ENCODE results near the gene LTBP3. TPM values are rescaled to one million over a fixed set of nuclear protein-coding genes. Genes with fewer than 3 reads are reported as not detected.

LTBP3 gene
- polyA plus RNA-seq, 1 donor from 2014 or later, result 4.6 TPM

- Histone ChIP-seq H2AFZ (ENCODE audit: low read depth, low read length) (no peak overlapping the region), H3K27ac (ENCODE audit: low read length) (peak overlapping the region; percentile 100), H3K27me3 (ENCODE audit: insufficient read depth, low read depth, low read length) (no peaks in the 10 kb centered on the region), H3K4me3 (ENCODE audit: low read length) (peak overlapping the region; percentile 78), H3F3A (ENCODE audit: insufficient read depth, low read length, poor library complexity, severe bottlenecking) (peaks cover 26% of the 10 kb centered on the region), H3K9me2 (ENCODE audit: insufficient read depth, low read length) (no peaks in the 10 kb centered on the region), H3K9ac (ENCODE audit: low read length) (peak overlapping the region; percentile 99), H3K36me3 (ENCODE audit: insufficient read depth, low read length) (peaks cover 57% of the 10 kb centered on the region), H4K20me1 (ENCODE audit: insufficient read depth) (peaks cover 91% of the 10 kb centered on the region), H3K4me2 (ENCODE audit: low read length) (peak overlapping the region; percentile 87), H3K79me2 (replicated peaks; ENCODE audit: insufficient read depth, low read length) (peaks cover 99% of the 10 kb centered on the region), H3K9me3 (ENCODE audit: low read length) (no peaks in the 10 kb centered on the region)
- TF ChIP-seq REST (IDR thresholded peaks at IDR 0.05; ENCODE audit: borderline replicate concordance), result peak; percentile 73
- peak; percentile 63 for TF ChIP-seq POLR2AphosphoS5 (IDR thresholded peaks at IDR 0.05)
- TF ChIP-seq EP300 (conservative IDR thresholded peaks at IDR 0.05; ENCODE audit: poor library complexity, severe bottlenecking), result no peak
Observed at GRCh38 chr11:65505466-65506289, 52.5 kb downstream of the LTBP3 start.

DNA sequence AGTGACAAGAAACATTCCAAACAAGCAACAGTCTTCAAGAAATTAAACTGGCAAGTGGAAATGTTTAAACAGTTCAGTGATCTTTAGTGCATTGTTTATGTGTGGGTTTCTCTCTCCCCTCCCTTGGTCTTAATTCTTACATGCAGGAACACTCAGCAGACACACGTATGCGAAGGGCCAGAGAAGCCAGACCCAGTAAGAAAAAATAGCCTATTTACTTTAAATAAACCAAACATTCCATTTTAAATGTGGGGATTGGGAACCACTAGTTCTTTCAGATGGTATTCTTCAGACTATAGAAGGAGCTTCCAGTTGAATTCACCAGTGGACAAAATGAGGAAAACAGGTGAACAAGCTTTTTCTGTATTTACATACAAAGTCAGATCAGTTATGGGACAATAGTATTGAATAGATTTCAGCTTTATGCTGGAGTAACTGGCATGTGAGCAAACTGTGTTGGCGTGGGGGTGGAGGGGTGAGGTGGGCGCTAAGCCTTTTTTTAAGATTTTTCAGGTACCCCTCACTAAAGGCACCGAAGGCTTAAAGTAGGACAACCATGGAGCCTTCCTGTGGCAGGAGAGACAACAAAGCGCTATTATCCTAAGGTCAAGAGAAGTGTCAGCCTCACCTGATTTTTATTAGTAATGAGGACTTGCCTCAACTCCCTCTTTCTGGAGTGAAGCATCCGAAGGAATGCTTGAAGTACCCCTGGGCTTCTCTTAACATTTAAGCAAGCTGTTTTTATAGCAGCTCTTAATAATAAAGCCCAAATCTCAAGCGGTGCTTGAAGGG lies 53.3 kb downstream of the LTBP3 start:
- Histone ChIP-seq H3K27me3 (ENCODE audit: insufficient read depth, low read depth, low read length) (no peaks in the 10 kb centered on the region), H3K79me2 (replicated peaks; ENCODE audit: insufficient read depth, low read length) (peaks cover 99% of the 10 kb centered on the region), H3K27ac (ENCODE audit: low read length) (peak overlapping the region; percentile 100), H3K9me3 (ENCODE audit: low read length) (no peaks in the 10 kb centered on the region), H3K9me2 (ENCODE audit: insufficient read depth, low read length) (no peaks in the 10 kb centered on the region), H3K36me3 (ENCODE audit: insufficient read depth, low read length) (peaks cover 57% of the 10 kb centered on the region), H4K20me1 (ENCODE audit: insufficient read depth) (peaks cover 95% of the 10 kb centered on the region), H2AFZ (ENCODE audit: low read depth, low read length) (no peak overlapping the region), H3K4me3 (ENCODE audit: low read length) (peak overlapping the region; percentile 78), H3K9ac (ENCODE audit: low read length) (peak overlapping the region; percentile 99), H3K4me2 (ENCODE audit: low read length) (peak overlapping the region; percentile 87), H3F3A (ENCODE audit: insufficient read depth, low read length, poor library complexity, severe bottlenecking) (peaks cover 23% of the 10 kb centered on the region)
- TF ChIP-seq EZH2 (IDR thresholded peaks at IDR 0.05; ENCODE audit: borderline replicate concordance, insufficient read depth, low read length, poor library complexity, severe bottlenecking), result no peak
- TF ChIP-seq, protein P1, sequence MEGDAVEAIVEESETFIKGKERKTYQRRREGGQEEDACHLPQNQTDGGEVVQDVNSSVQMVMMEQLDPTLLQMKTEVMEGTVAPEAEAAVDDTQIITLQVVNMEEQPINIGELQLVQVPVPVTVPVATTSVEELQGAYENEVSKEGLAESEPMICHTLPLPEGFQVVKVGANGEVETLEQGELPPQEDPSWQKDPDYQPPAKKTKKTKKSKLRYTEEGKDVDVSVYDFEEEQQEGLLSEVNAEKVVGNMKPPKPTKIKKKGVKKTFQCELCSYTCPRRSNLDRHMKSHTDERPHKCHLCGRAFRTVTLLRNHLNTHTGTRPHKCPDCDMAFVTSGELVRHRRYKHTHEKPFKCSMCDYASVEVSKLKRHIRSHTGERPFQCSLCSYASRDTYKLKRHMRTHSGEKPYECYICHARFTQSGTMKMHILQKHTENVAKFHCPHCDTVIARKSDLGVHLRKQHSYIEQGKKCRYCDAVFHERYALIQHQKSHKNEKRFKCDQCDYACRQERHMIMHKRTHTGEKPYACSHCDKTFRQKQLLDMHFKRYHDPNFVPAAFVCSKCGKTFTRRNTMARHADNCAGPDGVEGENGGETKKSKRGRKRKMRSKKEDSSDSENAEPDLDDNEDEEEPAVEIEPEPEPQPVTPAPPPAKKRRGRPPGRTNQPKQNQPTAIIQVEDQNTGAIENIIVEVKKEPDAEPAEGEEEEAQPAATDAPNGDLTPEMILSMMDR (IDR thresholded peaks at IDR 0.05; ENCODE audit: poor library complexity, severe bottlenecking), result no peak
- TF ChIP-seq REST (IDR thresholded peaks at IDR 0.05; ENCODE audit: borderline replicate concordance), result peak; percentile 8
- TF ChIP-seq POLR2AphosphoS5 (IDR thresholded peaks at IDR 0.05), result peak; percentile 17
- no peak for TF ChIP-seq TAF1 (IDR thresholded peaks at IDR 0.05; ENCODE audit: low read depth)
- TF ChIP-seq RAD21 (conservative IDR thresholded peaks at IDR 0.05), result no peak
- no peak for TF ChIP-seq SMC3 (conservative IDR thresholded peaks at IDR 0.05; ENCODE audit: poor library complexity)

Data from neural cell (in vitro differentiated cells).